ENCODE data around the gene NDUFC1. TPM values are rescaled to one million over a fixed set of nuclear protein-coding genes. Genes with fewer than 3 reads are reported as not detected.

Gene NDUFC1
- total and polyA plus RNA-seq, 2 of the 8 experiments (the other 6 are each of a cell fraction or from before 2014, with no cell fraction given): 41.9 to 62.0 TPM

DNA sequence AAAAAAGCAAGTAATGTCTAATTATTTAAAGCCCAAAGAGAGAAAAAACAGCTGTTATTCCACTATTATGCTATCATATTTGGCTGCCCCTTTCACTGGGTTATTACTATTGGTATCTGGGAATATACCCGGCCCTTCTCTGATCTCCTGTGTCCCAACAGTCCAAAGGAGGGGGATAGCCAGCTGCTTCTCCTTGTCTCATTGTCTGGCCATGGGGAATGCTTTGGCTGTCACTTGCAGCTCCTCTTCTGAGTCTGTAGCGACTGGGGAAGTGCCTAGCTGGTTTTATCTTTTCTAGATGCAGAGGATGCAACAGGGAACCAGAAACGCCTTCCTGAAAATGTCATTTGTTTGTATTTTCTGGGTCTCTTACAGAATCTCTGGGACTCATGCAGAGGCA lies 56.1 kb downstream of the NDUFC1 start (continued):
- TF ChIP-seq GTF2F1 (IDR thresholded peaks at IDR 0.05; ENCODE audit: borderline replicate concordance, low read depth, low read length): no peak
- no peak for TF ChIP-seq CREB1 (IDR thresholded peaks at IDR 0.05)
- no peak for TF ChIP-seq SP2 (IDR thresholded peaks at IDR 0.05; ENCODE audit: low read length)
